Measurements from ENCODE around the gene CREB3L2. TPM values are rescaled to one million over a fixed set of nuclear protein-coding genes. Genes with fewer than 3 reads are reported as not detected.

The CREB3L2 gene
- total and polyA plus RNA-seq, 2 of the 13 experiments (the other 11 are each of a cell fraction or from before 2014, with no cell fraction given), result 22.1 to 41.1 TPM

- no peak for TF ChIP-seq NBN (conservative IDR thresholded peaks at IDR 0.05)
- TF ChIP-seq GMEB1 (CRISPR knock-in tag; IDR thresholded peaks at IDR 0.05; ENCODE audit: borderline replicate concordance), result no peak
- TF ChIP-seq ZNF770 (CRISPR knock-in tag; IDR thresholded peaks at IDR 0.05), result peak; percentile 59
- TF ChIP-seq SAFB2 (CRISPR knock-in tag; IDR thresholded peaks at IDR 0.05; ENCODE audit: borderline replicate concordance, low read depth), result no peak
- TF ChIP-seq PRDM10 (CRISPR knock-in tag; IDR thresholded peaks at IDR 0.05; ENCODE audit: low read depth), result no peak
- TF ChIP-seq ADNP (CRISPR knock-in tag; IDR thresholded peaks at IDR 0.05), result peak; percentile 18; the same call in 1 of the 2 replicates
- TF ChIP-seq DNMT3B (CRISPR knock-in tag; conservative IDR thresholded peaks at IDR 0.05), result no peak
- TF ChIP-seq TEAD3 (CRISPR knock-in tag; optimal IDR thresholded peaks at IDR 0.05; ENCODE audit: borderline replicate concordance), result peak; percentile 53
- TF ChIP-seq SNAPC2 (CRISPR knock-in tag; IDR thresholded peaks at IDR 0.05), result no peak
- no peak for TF ChIP-seq YY1 (IDR thresholded peaks at IDR 0.05; ENCODE audit: insufficient read depth, insufficient replicate concordance, low read depth, low read length)
- TF ChIP-seq RELA (CRISPR knock-in tag; IDR thresholded peaks at IDR 0.05), result no peak
- TF ChIP-seq IRX3 (CRISPR knock-in tag; IDR thresholded peaks at IDR 0.05; ENCODE audit: borderline replicate concordance, low read depth), result no peak
- TF ChIP-seq BCLAF1 (IDR thresholded peaks at IDR 0.05), result no peak
- no peak for TF ChIP-seq ZNF24 (IDR thresholded peaks at IDR 0.05)
- TF ChIP-seq ZFP1 (CRISPR knock-in tag; IDR thresholded peaks at IDR 0.05), result no peak
- peak; percentile 22 to 28; a peak in 1 of 4 replicates for TF ChIP-seq HMGXB4 (CRISPR knock-in tag; IDR thresholded peaks at IDR 0.05; ENCODE audit: borderline replicate concordance in 1 of 2, low read depth in 1 of 2)
- TF ChIP-seq KDM4B (CRISPR knock-in tag; IDR thresholded peaks at IDR 0.05), result no peak
Measured at GRCh38 chr7:138008588-138009349, 6.9 kb upstream of the CREB3L2 start (continued).
